SK-N-SH treated with all-trans-retinoic acid at 6 μM for 48 hours (cell line): ENCODE results near the gene PTP4A2.

Experiments
- CREB5 ChIP-seq: fragments of 250-450 bp; sonication (Bioruptor Pico); IDR thresholded peaks from 2 replicates; pipeline ENCODE4 v1.5.1; 2020; ENCODE audit warnings: low read depth, mild to moderate bottlenecking, moderate library complexity
- ISL1 ChIP-seq: fragments of 250-450 bp; sonication (Bioruptor Pico); IDR thresholded peaks from 2 replicates; pipeline ENCODE4 v2.1.2; 2022; ENCODE audit warnings: mild to moderate bottlenecking, moderate library complexity
- RARB ChIP-seq: fragments of 250-450 bp; sonication (Bioruptor Pico); IDR thresholded peaks from 2 replicates; pipeline ENCODE4 v1.8.0; 2021; ENCODE audit warnings: mild to moderate bottlenecking, moderate library complexity
- TF ChIP-seq, protein P1 (sequence below): fragments of 250-450 bp; sonication (Bioruptor Pico); IDR thresholded peaks from 2 replicates; pipeline ENCODE4 v1.8.0; 2020; ENCODE audit warnings: mild to moderate bottlenecking, moderate library complexity, borderline replicate concordance

DNA sequence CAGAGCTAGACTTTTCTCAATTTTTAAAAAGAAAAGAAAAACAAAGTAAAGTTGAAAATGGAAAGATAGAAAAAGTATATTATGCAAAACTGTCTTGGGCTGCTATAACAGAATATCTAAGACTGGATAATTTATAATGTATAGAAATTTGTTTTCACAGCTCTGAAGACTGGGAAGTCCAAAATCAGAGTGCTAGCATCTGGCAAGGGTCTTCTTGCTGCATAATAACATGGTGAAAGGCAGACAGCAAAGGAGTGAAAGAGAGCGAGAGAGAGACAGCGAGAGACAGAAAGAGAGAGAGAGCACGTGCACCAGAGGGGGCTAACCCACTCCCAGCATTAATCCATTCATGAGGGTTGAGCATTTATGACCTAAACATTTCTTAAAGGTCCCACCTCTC lies 63.2 kb downstream of the PTP4A2 start:
- TF ChIP-seq RARB (CRISPR knock-in tag) (no peak), CREB5 (no peak), ISL1 (CRISPR knock-in tag) (no peak)
- TF ChIP-seq, protein P1, sequence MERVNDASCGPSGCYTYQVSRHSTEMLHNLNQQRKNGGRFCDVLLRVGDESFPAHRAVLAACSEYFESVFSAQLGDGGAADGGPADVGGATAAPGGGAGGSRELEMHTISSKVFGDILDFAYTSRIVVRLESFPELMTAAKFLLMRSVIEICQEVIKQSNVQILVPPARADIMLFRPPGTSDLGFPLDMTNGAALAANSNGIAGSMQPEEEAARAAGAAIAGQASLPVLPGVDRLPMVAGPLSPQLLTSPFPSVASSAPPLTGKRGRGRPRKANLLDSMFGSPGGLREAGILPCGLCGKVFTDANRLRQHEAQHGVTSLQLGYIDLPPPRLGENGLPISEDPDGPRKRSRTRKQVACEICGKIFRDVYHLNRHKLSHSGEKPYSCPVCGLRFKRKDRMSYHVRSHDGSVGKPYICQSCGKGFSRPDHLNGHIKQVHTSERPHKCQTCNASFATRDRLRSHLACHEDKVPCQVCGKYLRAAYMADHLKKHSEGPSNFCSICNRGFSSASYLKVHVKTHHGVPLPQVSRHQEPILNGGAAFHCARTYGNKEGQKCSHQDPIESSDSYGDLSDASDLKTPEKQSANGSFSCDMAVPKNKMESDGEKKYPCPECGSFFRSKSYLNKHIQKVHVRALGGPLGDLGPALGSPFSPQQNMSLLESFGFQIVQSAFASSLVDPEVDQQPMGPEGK: no peak
